Upper lobe of right lung (tissue), 1 donor: ENCODE measurements around the gene SULT1A1. TPM values are rescaled to one million over a fixed set of nuclear protein-coding genes. Genes with fewer than 3 reads are reported as not detected.
"Not testable (repeated sequence)": the region's sequence is repeated elsewhere in the genome, so short reads cannot be mapped to it uniquely, and the experiment has no call there.

Source experiments
- ATAC-seq: fragments of 200-7000 bp; cut with Tn5 transposase; one replicate; pipeline ENCODE4 v1.9.1; 2020; ENCODE audit warnings: mild to moderate bottlenecking, moderate library complexity
- DNase-seq: peaks from one replicate; pipeline ENCODE4 v3.0.0-alpha.2; 2020
- H3K27ac ChIP-seq: fragments of 200-600 bp; one replicate; pipeline ENCODE4 v1.8.0; 2022
- H3K27me3 ChIP-seq: fragments of 200-600 bp; one replicate; pipeline ENCODE4 v1.8.0; 2022; ENCODE audit warnings: mild to moderate bottlenecking
- H3K36me3 ChIP-seq: fragments of 200-600 bp; one replicate; pipeline ENCODE4 v1.8.0; 2022
- H3K4me1 ChIP-seq: fragments of 200-600 bp; one replicate; pipeline ENCODE4 v1.8.0; 2022
- H3K4me3 ChIP-seq: fragments of 200-600 bp; one replicate; pipeline ENCODE4 v1.8.0; 2022; ENCODE audit warnings: mild to moderate bottlenecking
- H3K9me3 ChIP-seq: fragments of 200-600 bp; one replicate; pipeline ENCODE4 v1.8.0; 2022
- intact Hi-C: fragments of 100-400 bp; cut with DNase I; formaldehyde crosslinking; loops from one replicate; pipeline ENCODE4 v1.11.0; 2022
- long read RNA-seq: library from polyadenylated mRNA; unstranded; transcript quantifications from one replicate; pipeline ENCODE4 v2.0.0, GENCODE V29; 2021
- total RNA-seq: library from RNA; stranded (reverse); fragmentation: NEBNext Ultra II Directional; extraction: Animal tissue kit (Norgen Biotek cat#: 25700); gene quantifications from one replicate; pipeline ENCODE4 v1.2.1, GENCODE V29; 2021
- TF ChIP-seq, protein P1 (sequence below): fragments of 200-600 bp; IDR thresholded peaks from one replicate; pipeline ENCODE4 v1.8.0; 2022; ENCODE audit warnings: antibody characterized with exemption
- donor health status: DM: no; HTN: yes; CAD: no; lungs with severe emphysema.

Gene SULT1A1
- 55.4 TPM for total RNA-seq
- long read RNA-seq, transcript SULT1A1-201 (8 exons, 1,162 nt), result major isoform, 42 of 64 reads
- long read RNA-seq, transcript SULT1A1-211 (7 exons, 1,578 nt), result minor isoform, 5 of 64 reads
- long read RNA-seq, partial matches to known transcripts, result 3 of 64 reads
- long read RNA-seq, other reads (novel, unspliced or antisense), result 13 of 64 reads

DNA sequence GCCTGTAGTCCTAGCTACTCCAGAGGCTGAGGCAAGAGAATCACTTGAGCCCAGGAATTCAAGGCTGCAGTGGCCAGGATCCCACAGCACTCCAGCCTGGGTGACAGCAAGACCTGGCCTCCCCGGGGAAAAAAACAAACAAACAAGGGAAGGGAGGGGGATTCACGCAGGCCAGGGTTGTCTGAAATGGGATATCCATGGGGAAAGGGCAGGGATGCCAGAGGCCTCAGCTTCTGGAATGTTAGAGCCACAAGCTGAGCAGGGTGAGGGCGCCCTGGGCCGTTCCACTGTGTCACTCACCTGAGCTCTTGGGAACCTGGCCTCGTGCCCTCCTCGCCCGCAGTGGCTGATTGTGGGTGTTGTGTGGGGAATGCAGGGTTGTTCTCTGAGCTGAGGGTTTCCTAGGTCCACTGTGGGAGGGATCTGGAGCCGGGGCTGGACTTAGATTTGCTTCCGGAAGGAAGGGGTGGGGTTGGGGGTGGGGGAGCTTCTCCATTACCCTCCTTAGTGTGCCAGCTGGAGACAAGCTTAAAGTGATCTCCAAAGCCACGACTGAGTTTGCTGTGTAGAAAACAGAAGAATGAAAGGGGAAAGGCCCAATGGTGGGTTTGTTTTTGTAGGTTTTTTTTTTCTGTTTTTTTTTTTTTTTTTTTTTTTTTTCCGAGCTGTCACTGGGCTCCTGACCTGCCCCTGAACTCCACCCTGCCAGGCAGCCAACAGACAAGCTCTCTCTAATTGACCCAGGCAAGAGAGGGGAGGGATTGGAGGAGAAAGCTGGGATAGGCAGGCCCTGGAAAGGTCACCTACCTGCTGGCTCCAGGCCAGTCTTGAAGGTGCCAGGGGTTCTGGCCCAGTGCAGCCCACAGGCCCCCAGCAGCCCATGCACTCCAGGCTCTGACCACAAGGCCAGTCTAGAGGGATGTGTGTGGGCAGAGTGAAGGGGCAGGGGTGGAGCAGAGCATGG, at the start of gene SULT1A1:
TSS of gene SULT1A1 (minus strand) at position 414 of the 964 bp plus-strand sequence. CDS start 1,189 bp downstream, outside the sequence.
- TF ChIP-seq, protein P1, sequence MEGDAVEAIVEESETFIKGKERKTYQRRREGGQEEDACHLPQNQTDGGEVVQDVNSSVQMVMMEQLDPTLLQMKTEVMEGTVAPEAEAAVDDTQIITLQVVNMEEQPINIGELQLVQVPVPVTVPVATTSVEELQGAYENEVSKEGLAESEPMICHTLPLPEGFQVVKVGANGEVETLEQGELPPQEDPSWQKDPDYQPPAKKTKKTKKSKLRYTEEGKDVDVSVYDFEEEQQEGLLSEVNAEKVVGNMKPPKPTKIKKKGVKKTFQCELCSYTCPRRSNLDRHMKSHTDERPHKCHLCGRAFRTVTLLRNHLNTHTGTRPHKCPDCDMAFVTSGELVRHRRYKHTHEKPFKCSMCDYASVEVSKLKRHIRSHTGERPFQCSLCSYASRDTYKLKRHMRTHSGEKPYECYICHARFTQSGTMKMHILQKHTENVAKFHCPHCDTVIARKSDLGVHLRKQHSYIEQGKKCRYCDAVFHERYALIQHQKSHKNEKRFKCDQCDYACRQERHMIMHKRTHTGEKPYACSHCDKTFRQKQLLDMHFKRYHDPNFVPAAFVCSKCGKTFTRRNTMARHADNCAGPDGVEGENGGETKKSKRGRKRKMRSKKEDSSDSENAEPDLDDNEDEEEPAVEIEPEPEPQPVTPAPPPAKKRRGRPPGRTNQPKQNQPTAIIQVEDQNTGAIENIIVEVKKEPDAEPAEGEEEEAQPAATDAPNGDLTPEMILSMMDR, result no peak
- DNase-seq (peak; percentile 92), ATAC-seq (peak; percentile 84)
- H3K4me1 ChIP-seq, result peaks cover 10% of the 10 kb centered on the region
- no peaks in the 10 kb centered on the region for H3K9me3 ChIP-seq
- peaks cover 5% of the 10 kb centered on the region for H3K36me3 ChIP-seq
- H3K27ac ChIP-seq, result peak within 1 kb of the TSS; percentile 82
- H3K27me3 ChIP-seq, result no peaks in the 10 kb centered on the region
- peak within 1 kb of the TSS; percentile 52 for H3K4me3 ChIP-seq
- intact Hi-C loops, result no loop called here

DNA sequence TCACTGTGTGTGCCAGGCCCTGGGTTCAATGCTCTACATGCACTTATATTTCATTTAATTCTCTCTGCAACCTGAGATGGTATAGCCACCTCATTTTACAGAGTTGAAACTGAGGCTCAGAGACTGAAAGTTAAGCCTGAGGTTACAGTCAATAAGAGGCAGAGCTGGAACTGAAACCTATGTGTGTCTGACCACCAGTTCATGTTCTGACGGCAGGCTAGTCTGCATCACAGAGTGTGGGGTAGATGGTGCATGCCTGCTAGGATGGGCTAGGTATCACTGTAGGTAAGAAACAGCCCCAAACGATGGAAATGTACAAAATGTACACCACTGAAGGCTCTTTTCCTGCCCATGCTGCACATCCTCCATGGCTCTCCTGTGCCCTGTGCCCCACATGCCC, 30.1 kb upstream of the SULT1A1 start:
- H3K27me3 ChIP-seq, ATAC-seq, intact Hi-C loops, H3K9me3 ChIP-seq, H3K4me3 ChIP-seq, H3K27ac ChIP-seq, H3K36me3 ChIP-seq, DNase-seq, H3K4me1 ChIP-seq: not testable (repeated sequence)

DNA sequence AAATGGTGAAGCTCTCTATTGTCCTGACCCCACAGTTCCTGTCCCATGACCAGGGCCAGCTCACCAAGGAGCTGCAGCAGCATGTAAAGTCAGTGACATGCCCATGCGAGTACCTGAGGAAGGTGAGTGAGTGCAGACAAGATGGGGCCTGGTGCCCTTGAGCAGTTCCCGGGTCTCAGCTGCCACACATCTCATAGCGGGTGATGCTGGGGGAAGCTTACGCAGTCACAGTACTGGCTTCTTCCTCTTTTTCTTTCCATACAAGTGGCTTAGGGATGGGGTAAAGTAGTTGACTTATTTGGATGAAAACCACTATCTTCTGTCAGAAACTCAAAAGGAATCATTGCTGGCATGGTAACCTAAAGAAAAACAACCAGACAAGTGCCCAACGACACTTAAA, 28.5 kb upstream of the SULT1A1 start:
- DNase-seq, H3K4me1 ChIP-seq, ATAC-seq, H3K4me3 ChIP-seq, H3K27ac ChIP-seq, H3K36me3 ChIP-seq, intact Hi-C loops, H3K9me3 ChIP-seq, H3K27me3 ChIP-seq: not testable (repeated sequence)

DNA sequence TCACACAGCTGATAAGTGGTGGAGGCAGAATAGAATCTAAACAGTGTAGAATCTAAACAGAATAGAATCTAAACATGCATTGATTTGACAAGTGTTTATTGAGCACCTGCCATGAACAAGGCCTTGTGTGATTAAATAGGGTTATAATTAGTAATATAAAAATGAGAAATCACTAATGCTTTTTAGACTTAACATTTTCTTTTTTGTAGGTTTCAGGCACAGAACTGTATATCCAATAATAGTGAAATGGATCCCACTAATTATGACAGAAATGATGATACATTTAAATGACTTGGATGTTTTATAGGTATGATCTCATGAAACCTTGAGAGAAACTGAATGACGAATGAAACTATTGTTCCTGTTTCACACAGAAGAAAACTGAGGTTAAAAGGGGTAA, 27.9 kb upstream of the SULT1A1 start, which contains the start of gene NPIPB8:
TSS of gene NPIPB8 (plus strand) at position 301 of the 400 bp plus-strand sequence. CDS start 296 bp downstream, outside the sequence.
- H3K27me3 ChIP-seq, H3K27ac ChIP-seq, H3K4me3 ChIP-seq, H3K4me1 ChIP-seq, H3K9me3 ChIP-seq, H3K36me3 ChIP-seq, ATAC-seq, intact Hi-C loops, DNase-seq: not testable (repeated sequence)

DNA sequence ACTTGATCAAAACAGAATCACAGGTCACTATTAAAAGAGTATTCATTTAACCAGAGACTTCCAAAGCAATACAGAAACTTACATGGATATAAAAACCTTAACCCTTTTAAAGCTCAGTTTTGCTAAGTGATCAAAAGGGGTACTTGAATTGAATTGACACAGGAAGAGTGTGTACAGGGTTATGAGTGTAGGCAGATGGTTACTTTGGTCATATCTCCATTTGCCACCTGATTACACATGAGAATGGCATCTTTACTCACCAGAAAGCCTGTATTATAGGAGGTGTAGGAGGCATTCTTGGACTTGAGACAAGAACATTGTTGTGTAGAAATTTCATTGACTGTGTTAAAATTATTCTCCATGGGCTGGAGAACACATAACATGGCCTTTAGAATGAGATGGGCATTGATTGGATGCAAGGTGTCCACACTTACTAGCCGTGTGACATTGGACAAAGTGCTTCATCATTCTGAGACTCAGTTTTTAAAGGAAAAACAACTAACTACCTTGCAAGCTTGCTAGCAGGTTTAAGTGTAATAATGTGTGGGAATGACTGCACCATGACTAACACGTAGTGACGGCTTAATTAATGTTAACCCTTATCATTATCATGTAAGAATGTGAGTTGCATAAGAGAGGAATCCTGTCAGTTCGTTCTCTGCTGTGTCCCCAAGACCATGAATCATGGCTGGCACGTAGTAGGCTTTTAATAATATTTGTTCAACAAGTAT, 26.4 kb upstream of the SULT1A1 start:
- H3K4me1 ChIP-seq, H3K27ac ChIP-seq, H3K9me3 ChIP-seq, H3K27me3 ChIP-seq, H3K4me3 ChIP-seq, H3K36me3 ChIP-seq, ATAC-seq, DNase-seq, intact Hi-C loops: not testable (repeated sequence)

DNA sequence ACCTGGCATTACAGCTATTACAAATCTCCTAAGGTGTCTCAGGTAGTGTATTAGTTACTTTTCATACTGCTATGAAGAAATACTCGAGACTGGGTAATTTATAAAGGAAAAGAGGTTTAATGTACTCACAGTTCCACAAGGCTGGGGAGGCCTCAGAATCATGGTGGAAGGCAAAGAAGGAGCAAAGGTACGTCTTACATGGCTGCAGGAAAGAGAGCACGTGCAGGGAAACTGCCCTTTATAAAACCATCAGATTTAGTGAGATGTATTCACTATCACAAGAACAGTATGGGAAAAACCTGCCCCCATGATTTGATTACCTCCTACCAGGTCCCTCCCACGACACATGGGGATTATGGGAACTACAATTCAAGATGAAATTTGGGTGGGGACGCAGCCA, 21.1 kb upstream of the SULT1A1 start:
- H3K27ac ChIP-seq, H3K36me3 ChIP-seq, H3K4me1 ChIP-seq, H3K27me3 ChIP-seq, ATAC-seq, H3K9me3 ChIP-seq, H3K4me3 ChIP-seq, intact Hi-C loops, DNase-seq: not testable (repeated sequence)

DNA sequence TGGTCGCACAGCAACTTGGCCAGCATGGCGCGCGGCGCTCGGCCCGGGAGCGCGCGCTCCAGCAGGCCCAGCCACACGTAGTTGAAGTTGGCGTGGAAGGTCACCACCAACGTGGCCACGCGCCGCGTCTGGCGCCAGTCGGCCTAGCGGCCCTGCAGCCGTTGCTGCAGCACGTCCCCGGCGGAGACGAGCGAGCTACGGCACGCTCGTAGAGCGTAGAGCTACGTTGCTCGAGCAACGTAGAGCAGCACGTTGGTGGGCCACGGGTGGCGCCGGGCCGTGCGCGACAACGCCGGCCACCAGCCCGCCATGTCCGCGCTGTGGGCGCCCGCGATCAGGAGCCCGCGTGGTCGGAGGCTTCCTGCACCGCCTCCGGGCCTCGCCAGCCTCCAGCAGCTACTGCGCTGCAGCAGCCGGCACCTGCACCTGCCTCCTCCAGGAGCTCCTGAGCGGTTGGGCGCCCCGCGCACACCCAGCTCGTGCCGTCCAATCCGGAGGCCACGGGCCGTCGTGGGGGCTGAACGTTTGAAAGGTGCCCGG, 13.4 kb upstream of the SULT1A1 start:
- ATAC-seq (peak; percentile 96), DNase-seq (peak; percentile 88)
- intact Hi-C loops, result no loop called here
- peak overlapping the region; percentile 51 for H3K27ac ChIP-seq
- H3K4me1 ChIP-seq, result no peaks in the 10 kb centered on the region
- TF ChIP-seq, protein P1, result no peak
- no peaks in the 10 kb centered on the region for H3K27me3 ChIP-seq
- H3K36me3 ChIP-seq, result peaks cover 9% of the 10 kb centered on the region
- H3K9me3 ChIP-seq, result no peaks in the 10 kb centered on the region
- H3K4me3 ChIP-seq, result peak overlapping the region; percentile 60

DNA sequence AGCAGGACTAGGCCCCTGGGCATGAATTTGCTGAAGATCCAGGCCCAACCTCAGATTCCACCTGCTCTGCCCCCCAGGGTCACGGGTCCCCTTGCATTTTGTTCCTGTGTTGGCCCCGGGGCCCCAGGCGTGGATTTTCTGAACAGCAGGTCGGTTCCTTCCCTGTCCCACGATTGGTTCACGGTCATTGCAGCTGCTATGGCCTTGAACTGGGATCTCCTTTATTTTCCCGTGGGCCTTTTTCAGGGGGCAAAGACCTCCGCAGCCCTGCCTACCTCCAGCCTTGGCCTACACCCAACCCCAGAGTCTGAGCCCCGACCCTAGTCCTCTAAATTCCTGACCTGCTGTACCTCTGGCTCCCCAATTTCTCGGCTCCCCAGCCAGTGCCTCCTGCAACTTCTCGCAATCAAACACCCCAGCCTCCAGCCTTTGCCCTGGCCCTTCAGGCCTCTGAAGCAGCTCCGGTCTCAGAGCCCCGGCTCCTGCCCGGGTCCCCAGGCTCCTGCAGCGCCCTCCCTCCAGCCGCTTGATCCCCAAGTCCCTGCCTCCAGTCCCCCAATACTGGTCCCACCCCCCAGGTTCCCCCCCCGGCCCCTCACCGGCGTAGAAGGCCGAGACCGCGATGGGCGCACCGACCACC, 12.8 kb upstream of the SULT1A1 start:
- H3K27me3 ChIP-seq, H3K4me1 ChIP-seq, H3K9me3 ChIP-seq, H3K27ac ChIP-seq, intact Hi-C loops, H3K36me3 ChIP-seq, DNase-seq: not testable (repeated sequence)
- H3K4me3 ChIP-seq, result peak overlapping the region; percentile 60
- ATAC-seq, result peak; percentile 34
